K562 (cell line): ENCODE results near the gene ZFAND3. TPM values are rescaled to one million over a fixed set of nuclear protein-coding genes. Genes with fewer than 3 reads are reported as not detected.

ENCODE experiments used
- ARNT ChIP-seq, 2 experiments: fragments of 450-650 bp; IDR thresholded peaks; 2 replicates each; pipeline ENCODE4 v1.6.1; 2016; ENCODE audit warnings: mild to moderate bottlenecking in 1 of 2
- C11orf30 ChIP-seq: fragments of 450-650 bp; IDR thresholded peaks from 2 replicates; pipeline ENCODE4 v1.6.1; 2016; ENCODE audit warnings: low read depth, mild to moderate bottlenecking
- FOXJ3 ChIP-seq: sonication (generic); formaldehyde crosslinking; IDR thresholded peaks from 2 replicates; pipeline ENCODE4 v1.4.0; 2020; ENCODE audit warnings: mild to moderate bottlenecking, missing genetic modification reagents
- MAFF ChIP-seq: IDR thresholded peaks from 2 replicates; pipeline ENCODE4 v1.6.1; 2012; ENCODE audit warnings: low read length, improper control_type of control experiment
- MAFK ChIP-seq: IDR thresholded peaks from 2 replicates; pipeline ENCODE4 v1.6.1; 2011; ENCODE audit warnings: low read length, improper control_type of control experiment
- MCM2 ChIP-seq: fragments of 450-650 bp; IDR thresholded peaks from 2 replicates; pipeline ENCODE4 v1.6.1; 2017; ENCODE audit warnings: low read depth, mild to moderate bottlenecking
- NFYB ChIP-seq: IDR thresholded peaks from 2 replicates; pipeline ENCODE4 v1.6.1; 2011; ENCODE audit warnings: mild to moderate bottlenecking, moderate library complexity; ENCODE audit not compliant: insufficient read length; ENCODE audit errors: extremely low read depth
- OTX1 ChIP-seq: fragments of 450-650 bp; formaldehyde crosslinking; IDR thresholded peaks from 2 replicates; pipeline ENCODE4 v1.4.0; 2022; ENCODE audit warnings: mild to moderate bottlenecking
- POLR2AphosphoS5 ChIP-seq: IDR thresholded peaks from 2 replicates; pipeline ENCODE4 v1.6.1; 2011; ENCODE audit warnings: mild to moderate bottlenecking, low read depth, low read length, moderate library complexity; ENCODE audit not compliant: control insufficient read depth, insufficient read depth
- PRMT5 ChIP-seq: sonication (generic); formaldehyde crosslinking; IDR thresholded peaks from 2 replicates; pipeline ENCODE4 v1.5.0; 2020; ENCODE audit warnings: missing genetic modification reagents
- TBL1XR1 ChIP-seq, 2 experiments: IDR thresholded peaks; 2 replicates each; pipeline ENCODE4 v1.6.1; 2012; ENCODE audit warnings: improper control_type of control experiment in 2 of 2, low read length in 2 of 2, mild to moderate bottlenecking in 1 of 2
- ZFP30 ChIP-seq: fragments of 250-450 bp; sonication (Bioruptor Pico); IDR thresholded peaks from 2 replicates; pipeline ENCODE4 v1.8.0; 2022; ENCODE audit warnings: moderate library complexity, mild to moderate bottlenecking, inconsistent platforms, borderline replicate concordance
- ZNF121 ChIP-seq: sonication (generic); formaldehyde crosslinking; conservative IDR thresholded peaks from 2 replicates; pipeline ENCODE4 v1.8.0; 2022; ENCODE audit warnings: missing genetic modification reagents
- ZNF146 ChIP-seq: IDR thresholded peaks from one replicate; pipeline ENCODE4 v1.6.1; 2018; ENCODE audit warnings: missing compliant biosample characterization; ENCODE audit not compliant: unreplicated experiment
- polyA plus RNA-seq, 8 experiments: library from polyadenylated mRNA; depleted of rRNA in 4 of 8; stranded (reverse) in 5 of 8; unstranded in 3 of 8; fragments of >200 nt; fragmentation: Nextera tagmentation in 2 of 8; fragmentation: Illumina TruSeq in 1 of 8; extraction: Ambion mirVana in 2 of 8; extraction: Trizol in 1 of 8; gene quantifications; 2 replicates each; pipeline versions ENCODE4 v1.2.1 to v1.2.3, GENCODE V29; 2011 to 2014; ENCODE audit warnings: inconsistent platforms in 1 of 8, missing spikeins in 1 of 8
- total RNA-seq, 7 experiments: library from RNA; depleted of rRNA in 6 of 7; stranded (reverse); fragments of >200 nt in 6 of 7; fragmentation: Illumina TruSeq in 2 of 7; extraction: Trizol in 2 of 7; gene quantifications; 2 replicates each; pipeline versions ENCODE4 v1.2.1 to v1.2.3, GENCODE V29; 2011 to 2021; ENCODE audit warnings: low replicate concordance in 1 of 7
- TF ChIP-seq, protein P1 (sequence below): fragments of 450-650 bp; formaldehyde crosslinking; IDR thresholded peaks from 2 replicates; pipeline ENCODE4 v1.4.0; 2020; ENCODE audit warnings: mild to moderate bottlenecking
- TF ChIP-seq, protein P2 (sequence below): sonication (generic); formaldehyde crosslinking; IDR thresholded peaks from 2 replicates; pipeline ENCODE4 v1.8.0; 2022; ENCODE audit warnings: mild to moderate bottlenecking, low read depth, missing genetic modification reagents
- TF ChIP-seq, protein P3 (sequence below): fragments of 250-450 bp; sonication (Bioruptor Pico); IDR thresholded peaks from 2 replicates; pipeline ENCODE4 v1.5.0; 2021; ENCODE audit warnings: mild to moderate bottlenecking, borderline replicate concordance

ZFAND3 gene
- total and polyA plus RNA-seq, 9 of the 15 experiments (the other 6 are each of a cell fraction or from before 2014, with no cell fraction given), result 0.81 to 26.6 (median 11.8) TPM

DNA sequence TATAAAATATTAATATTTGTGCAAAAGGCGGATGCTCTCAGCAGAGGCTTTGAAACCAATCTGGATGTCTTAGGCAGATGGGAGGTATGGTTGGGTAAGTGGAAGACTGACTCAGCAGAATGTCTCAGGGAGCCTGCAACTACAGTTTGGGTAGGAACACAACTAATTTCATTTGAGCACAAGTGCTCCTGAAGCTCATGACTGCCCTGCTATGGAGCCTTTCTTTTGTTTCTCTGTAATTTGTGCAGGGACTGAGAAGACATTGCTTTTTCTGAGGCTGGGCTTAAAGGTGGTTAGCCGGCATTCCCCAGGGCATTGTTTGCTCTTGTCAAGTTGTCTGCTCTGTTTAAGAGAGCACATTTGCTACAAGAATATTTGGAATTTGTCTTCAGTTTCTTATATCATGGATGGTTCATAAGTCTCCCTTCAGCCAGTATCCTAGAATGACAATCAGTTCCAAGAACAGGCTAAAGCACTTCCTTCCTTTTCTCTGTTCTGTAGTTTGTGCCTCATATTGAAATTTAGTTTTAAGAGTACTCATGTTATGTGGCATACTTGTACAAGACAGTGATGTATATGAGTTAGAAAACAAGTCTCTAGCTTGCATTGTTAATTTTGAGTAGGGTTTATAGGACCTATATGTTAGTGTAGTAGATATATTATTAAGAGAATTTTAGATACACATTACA, 208.3 kb downstream of the ZFAND3 start (continued):
- TF ChIP-seq, protein P1, sequence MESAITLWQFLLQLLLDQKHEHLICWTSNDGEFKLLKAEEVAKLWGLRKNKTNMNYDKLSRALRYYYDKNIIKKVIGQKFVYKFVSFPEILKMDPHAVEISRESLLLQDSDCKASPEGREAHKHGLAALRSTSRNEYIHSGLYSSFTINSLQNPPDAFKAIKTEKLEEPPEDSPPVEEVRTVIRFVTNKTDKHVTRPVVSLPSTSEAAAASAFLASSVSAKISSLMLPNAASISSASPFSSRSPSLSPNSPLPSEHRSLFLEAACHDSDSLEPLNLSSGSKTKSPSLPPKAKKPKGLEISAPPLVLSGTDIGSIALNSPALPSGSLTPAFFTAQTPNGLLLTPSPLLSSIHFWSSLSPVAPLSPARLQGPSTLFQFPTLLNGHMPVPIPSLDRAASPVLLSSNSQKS (CRISPR knock-in tag), result no peak
- TF ChIP-seq MCM2, result no peak
- no peak for TF ChIP-seq FOXJ3 (CRISPR knock-in tag)
- no peak for TF ChIP-seq ARNT (IDR thresholded peaks at IDR 0.05)
- TF ChIP-seq, protein P2, sequence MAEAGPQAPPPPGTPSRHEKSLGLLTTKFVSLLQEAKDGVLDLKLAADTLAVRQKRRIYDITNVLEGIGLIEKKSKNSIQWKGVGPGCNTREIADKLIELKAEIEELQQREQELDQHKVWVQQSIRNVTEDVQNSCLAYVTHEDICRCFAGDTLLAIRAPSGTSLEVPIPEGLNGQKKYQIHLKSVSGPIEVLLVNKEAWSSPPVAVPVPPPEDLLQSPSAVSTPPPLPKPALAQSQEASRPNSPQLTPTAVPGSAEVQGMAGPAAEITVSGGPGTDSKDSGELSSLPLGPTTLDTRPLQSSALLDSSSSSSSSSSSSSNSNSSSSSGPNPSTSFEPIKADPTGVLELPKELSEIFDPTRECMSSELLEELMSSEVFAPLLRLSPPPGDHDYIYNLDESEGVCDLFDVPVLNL, result no peak
- TF ChIP-seq ZNF146 (CRISPR knock-in tag), result no peak
- TF ChIP-seq, protein P3, sequence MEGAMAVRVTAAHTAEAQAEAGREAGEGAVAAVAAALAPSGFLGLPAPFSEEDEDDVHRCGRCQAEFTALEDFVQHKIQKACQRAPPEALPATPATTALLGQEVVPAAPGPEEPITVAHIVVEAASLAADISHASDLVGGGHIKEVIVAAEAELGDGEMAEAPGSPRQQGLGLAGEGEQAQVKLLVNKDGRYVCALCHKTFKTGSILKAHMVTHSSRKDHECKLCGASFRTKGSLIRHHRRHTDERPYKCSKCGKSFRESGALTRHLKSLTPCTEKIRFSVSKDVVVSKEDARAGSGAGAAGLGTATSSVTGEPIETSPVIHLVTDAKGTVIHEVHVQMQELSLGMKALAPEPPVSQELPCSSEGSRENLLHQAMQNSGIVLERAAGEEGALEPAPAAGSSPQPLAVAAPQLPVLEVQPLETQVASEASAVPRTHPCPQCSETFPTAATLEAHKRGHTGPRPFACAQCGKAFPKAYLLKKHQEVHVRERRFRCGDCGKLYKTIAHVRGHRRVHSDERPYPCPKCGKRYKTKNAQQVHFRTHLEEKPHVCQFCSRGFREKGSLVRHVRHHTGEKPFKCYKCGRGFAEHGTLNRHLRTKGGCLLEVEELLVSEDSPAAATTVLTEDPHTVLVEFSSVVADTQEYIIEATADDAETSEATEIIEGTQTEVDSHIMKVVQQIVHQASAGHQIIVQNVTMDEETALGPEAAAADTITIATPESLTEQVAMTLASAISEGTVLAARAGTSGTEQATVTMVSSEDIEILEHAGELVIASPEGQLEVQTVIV (CRISPR knock-in tag), result no peak
- TF ChIP-seq TBL1XR1 (IDR thresholded peaks at IDR 0.05; ENCODE audit: low read length in 2 of 2), result no peak
- no peak for TF ChIP-seq ZFP30 (CRISPR knock-in tag)
- no peak for TF ChIP-seq NFYB
- no peak for TF ChIP-seq OTX1
- peak; percentile 87 for TF ChIP-seq C11orf30
- peak; percentile 80 for TF ChIP-seq MAFK
- TF ChIP-seq MAFF, result peak; percentile 82
- no peak for TF ChIP-seq ZNF121 (CRISPR knock-in tag)
- TF ChIP-seq POLR2AphosphoS5, result no peak
- no peak for TF ChIP-seq PRMT5 (CRISPR knock-in tag)
